KMS-11 (cell line): Measurements from ENCODE around the gene DSTN.

ENCODE experiments used
- H2AFZ ChIP-seq: fragments of 200-600 bp; sonication (generic); 2 replicates; pipeline ENCODE4 v1.6.1; 2016; ENCODE audit warnings: antibody characterized with exemption, mixed run types, low read depth
- H3K27ac ChIP-seq: fragments of 200-600 bp; sonication (generic); 2 replicates; pipeline ENCODE4 v1.6.1; 2016; ENCODE audit warnings: mild to moderate bottlenecking, mixed run types
- H3K27me3 ChIP-seq: fragments of 200-600 bp; sonication (generic); 2 replicates; pipeline ENCODE4 v1.6.1; 2017; ENCODE audit warnings: mild to moderate bottlenecking, low read depth, mixed run types, moderate library complexity; ENCODE audit not compliant: insufficient read depth
- H3K36me3 ChIP-seq: fragments of 200-600 bp; sonication (generic); 2 replicates; pipeline ENCODE4 v1.6.1; 2017; ENCODE audit warnings: mild to moderate bottlenecking, mixed run types; ENCODE audit not compliant: insufficient read depth
- H3K4me1 ChIP-seq: fragments of 200-600 bp; sonication (generic); 2 replicates; pipeline ENCODE4 v1.6.1; 2016; ENCODE audit warnings: mild to moderate bottlenecking, low read depth, mixed run types; ENCODE audit not compliant: poor library complexity, severe bottlenecking
- H3K4me2 ChIP-seq: fragments of 200-600 bp; sonication (generic); 2 replicates; pipeline ENCODE4 v1.7.0; 2016; ENCODE audit warnings: mild to moderate bottlenecking, mixed run types
- H3K4me3 ChIP-seq: fragments of 200-600 bp; sonication (generic); IDR thresholded peaks from 2 replicates; pipeline ENCODE4 v1.6.1; 2017; ENCODE audit warnings: low read depth, low read length, mixed read lengths; ENCODE audit not compliant: insufficient read depth
- H3K79me2 ChIP-seq: fragments of 200-600 bp; sonication (generic); 2 replicates; pipeline ENCODE4 v1.6.1; 2016; ENCODE audit warnings: low read depth, mixed run types; ENCODE audit not compliant: insufficient read depth
- H3K9ac ChIP-seq: fragments of 200-600 bp; sonication (generic); 2 replicates; pipeline ENCODE4 v1.6.1; 2016; ENCODE audit warnings: mild to moderate bottlenecking, mixed run types
- H4K20me1 ChIP-seq: fragments of 200-600 bp; sonication (generic); 2 replicates; pipeline ENCODE4 v1.6.1; 2016; ENCODE audit warnings: mild to moderate bottlenecking, mixed run types; ENCODE audit not compliant: insufficient read depth
- TF ChIP-seq, protein P1 (sequence below): fragments of 200-600 bp; sonication (generic); conservative IDR thresholded peaks from 2 replicates; pipeline ENCODE4 v1.6.1; 2017; ENCODE audit warnings: low read depth, mild to moderate bottlenecking, antibody characterized with exemption, low read length, moderate library complexity, mixed read lengths

The DSTN gene

DNA sequence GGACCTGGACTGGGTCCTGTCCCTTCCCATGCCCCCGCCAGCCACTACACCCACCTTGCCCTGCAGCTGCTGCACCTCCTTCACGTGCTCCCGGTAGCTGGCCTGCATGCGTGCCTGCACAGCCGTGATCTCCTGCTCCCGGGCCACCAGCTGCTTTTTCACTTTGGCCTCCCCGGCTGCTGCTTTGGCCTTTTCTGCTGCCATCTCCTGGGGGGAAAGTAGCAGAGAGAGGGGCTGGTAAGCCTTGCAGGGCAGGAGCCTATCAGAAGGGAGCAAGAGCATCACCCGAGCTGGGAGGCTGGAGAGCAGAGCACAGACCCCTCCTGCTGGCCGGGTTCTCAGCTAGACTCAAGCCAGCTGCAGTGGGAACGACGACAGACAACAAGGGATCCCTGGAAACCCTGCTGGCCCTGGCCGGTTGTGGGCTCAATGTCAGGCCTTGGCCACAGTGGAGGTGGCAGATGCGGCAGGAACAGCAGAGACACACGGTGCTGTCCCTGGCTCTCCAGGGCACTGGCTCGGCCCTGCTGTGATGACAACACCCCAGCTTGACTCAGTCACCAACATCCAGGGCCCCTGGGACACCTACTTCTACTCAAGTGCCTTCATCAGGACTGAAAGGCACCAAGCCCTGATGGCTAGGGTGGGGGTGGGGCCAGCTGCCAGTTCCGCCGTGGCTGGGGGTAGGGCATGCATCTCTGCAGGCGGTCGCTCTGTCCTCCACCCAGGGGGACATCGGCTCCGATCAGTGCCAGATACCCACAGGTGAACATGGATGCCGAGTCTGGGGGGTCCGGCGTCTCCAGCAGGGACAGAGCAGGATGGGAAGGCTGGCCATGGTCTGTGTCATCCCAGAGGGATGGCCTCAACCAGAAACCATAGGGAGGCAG, 66.9 kb downstream of the DSTN start:
- H3K4me3 ChIP-seq: no peak overlapping the region
- H3K4me2 ChIP-seq: no peak overlapping the region
- H3K36me3 ChIP-seq: no peaks in the 10 kb centered on the region
- H3K27ac ChIP-seq: no peak overlapping the region
- TF ChIP-seq, protein P1, sequence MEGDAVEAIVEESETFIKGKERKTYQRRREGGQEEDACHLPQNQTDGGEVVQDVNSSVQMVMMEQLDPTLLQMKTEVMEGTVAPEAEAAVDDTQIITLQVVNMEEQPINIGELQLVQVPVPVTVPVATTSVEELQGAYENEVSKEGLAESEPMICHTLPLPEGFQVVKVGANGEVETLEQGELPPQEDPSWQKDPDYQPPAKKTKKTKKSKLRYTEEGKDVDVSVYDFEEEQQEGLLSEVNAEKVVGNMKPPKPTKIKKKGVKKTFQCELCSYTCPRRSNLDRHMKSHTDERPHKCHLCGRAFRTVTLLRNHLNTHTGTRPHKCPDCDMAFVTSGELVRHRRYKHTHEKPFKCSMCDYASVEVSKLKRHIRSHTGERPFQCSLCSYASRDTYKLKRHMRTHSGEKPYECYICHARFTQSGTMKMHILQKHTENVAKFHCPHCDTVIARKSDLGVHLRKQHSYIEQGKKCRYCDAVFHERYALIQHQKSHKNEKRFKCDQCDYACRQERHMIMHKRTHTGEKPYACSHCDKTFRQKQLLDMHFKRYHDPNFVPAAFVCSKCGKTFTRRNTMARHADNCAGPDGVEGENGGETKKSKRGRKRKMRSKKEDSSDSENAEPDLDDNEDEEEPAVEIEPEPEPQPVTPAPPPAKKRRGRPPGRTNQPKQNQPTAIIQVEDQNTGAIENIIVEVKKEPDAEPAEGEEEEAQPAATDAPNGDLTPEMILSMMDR: no peak
- no peaks in the 10 kb centered on the region for H3K4me1 ChIP-seq
- no peak overlapping the region for H2AFZ ChIP-seq
- H3K9ac ChIP-seq: no peak overlapping the region
- no peaks in the 10 kb centered on the region for H4K20me1 ChIP-seq
- no peaks in the 10 kb centered on the region for H3K27me3 ChIP-seq
- H3K79me2 ChIP-seq: no peaks in the 10 kb centered on the region

GRCh38 chr20:17637413-17637780, 67.5 kb downstream of the DSTN start:
- H3K4me1 ChIP-seq: no peaks in the 10 kb centered on the region
- no peaks in the 10 kb centered on the region for H3K27me3 ChIP-seq
- H3K27ac ChIP-seq: no peak overlapping the region
- H3K36me3 ChIP-seq: no peaks in the 10 kb centered on the region
- no peak overlapping the region for H3K4me2 ChIP-seq
- no peak overlapping the region for H3K9ac ChIP-seq
- TF ChIP-seq, protein P1: no peak
- no peak overlapping the region for H2AFZ ChIP-seq
- H3K79me2 ChIP-seq: no peaks in the 10 kb centered on the region
- H3K4me3 ChIP-seq: no peak overlapping the region
- no peaks in the 10 kb centered on the region for H4K20me1 ChIP-seq

DNA sequence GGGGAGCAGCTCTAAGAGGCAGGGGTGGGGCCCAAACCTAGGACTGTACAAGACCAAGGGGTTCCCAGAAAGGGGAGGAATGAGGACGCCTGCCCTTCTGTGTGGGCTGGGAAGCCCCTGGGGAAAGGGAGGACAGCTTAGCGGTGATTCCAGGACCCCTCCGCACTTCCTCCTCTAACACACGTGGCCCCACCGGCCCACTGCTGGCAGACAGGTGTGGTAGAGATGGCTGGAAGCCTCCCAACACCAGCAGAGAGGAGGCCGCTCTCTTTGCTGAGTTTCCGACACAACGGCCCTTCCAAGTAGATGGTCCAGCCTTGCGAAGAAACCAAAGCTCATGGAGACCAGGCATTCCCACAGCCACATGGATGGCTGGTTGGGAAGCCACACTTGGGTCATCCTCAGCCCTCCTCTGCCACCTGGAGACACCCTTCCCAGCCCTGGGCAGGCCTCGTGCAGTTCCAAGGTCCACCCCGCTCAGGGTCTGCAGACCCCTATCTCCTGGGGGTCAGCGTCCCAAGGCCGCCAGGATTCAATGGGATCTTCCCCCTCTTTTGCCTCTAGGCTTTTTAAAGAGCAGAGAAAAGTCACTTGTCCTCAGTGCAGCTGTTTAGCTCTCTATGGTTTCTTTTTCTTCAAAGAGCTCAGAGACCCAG, 68.2 kb downstream of the DSTN start:
- TF ChIP-seq, protein P1: no peak
- H3K4me3 ChIP-seq: no peak overlapping the region
- H3K4me1 ChIP-seq: no peaks in the 10 kb centered on the region
- no peak overlapping the region for H2AFZ ChIP-seq
- no peak overlapping the region for H3K27ac ChIP-seq
- no peak overlapping the region for H3K4me2 ChIP-seq
- H3K27me3 ChIP-seq: no peaks in the 10 kb centered on the region
- H3K36me3 ChIP-seq: no peaks in the 10 kb centered on the region
- H4K20me1 ChIP-seq: no peaks in the 10 kb centered on the region
- H3K79me2 ChIP-seq: no peaks in the 10 kb centered on the region
- H3K9ac ChIP-seq: no peak overlapping the region

DNA sequence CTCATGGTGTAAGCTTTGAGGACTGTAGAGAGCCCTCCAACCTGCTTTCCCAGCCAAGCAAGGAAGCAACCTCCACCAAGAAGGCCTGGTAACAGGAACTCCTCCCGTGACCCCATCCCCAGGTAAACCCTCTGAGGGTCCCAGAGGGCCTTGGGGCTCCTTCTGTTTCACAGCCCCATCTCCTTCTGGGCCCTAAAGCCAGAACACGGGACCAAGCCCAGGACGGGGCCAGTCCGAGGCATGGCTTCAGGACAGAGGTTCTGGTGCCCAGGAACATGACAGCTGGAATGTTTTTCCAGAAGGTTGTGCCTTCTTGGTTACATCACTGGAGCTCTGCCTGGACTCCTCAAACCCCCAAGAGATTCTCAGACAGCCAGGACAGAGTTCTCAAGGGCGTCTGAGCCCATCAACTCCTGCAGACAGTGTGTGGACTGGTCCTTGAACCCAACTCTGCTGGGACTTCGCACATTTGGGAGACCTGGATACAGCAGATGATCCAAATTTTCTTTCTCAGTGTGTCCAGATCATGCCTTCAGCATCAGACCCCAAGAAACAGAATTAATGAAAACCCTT, 69.0 kb downstream of the DSTN start:
- no peak overlapping the region for H3K4me2 ChIP-seq
- H2AFZ ChIP-seq: no peak overlapping the region
- no peak overlapping the region for H3K9ac ChIP-seq
- no peaks in the 10 kb centered on the region for H3K4me1 ChIP-seq
- H4K20me1 ChIP-seq: no peaks in the 10 kb centered on the region
- H3K27ac ChIP-seq: no peak overlapping the region
- H3K4me3 ChIP-seq: no peak overlapping the region
- no peaks in the 10 kb centered on the region for H3K36me3 ChIP-seq
- H3K79me2 ChIP-seq: no peaks in the 10 kb centered on the region
- H3K27me3 ChIP-seq: no peaks in the 10 kb centered on the region
- TF ChIP-seq, protein P1: no peak
